Tibial artery (tissue), 4 donors: ENCODE measurements around the gene CCSER1.

Source experiments
- DNase-seq, 2 donors: peaks; one replicate each; pipeline ENCODE4 v3.0.0-alpha.2; 2019
- H3K27ac ChIP-seq, 2 donors: fragments of 200-600 bp; sonication (generic) in 1 of 2; 1 replicate in 1 of 2; 2 replicates in 1 of 2; pipeline ENCODE4 v1.5.1; 2018 to 2019; ENCODE audit warnings: mild to moderate bottlenecking in 1 of 2
- H3K27me3 ChIP-seq, 2 donors: fragments of 200-600 bp; sonication (generic) in 1 of 2; one replicate each; pipeline versions ENCODE4 v1.5.1 to v1.6.0; 2016 to 2019
- H3K36me3 ChIP-seq, 3 donors: fragments of 200-600 bp; sonication (generic) in 2 of 3; one replicate each; pipeline ENCODE4 v1.5.1; 2016 to 2019; ENCODE audit warnings: mild to moderate bottlenecking in 2 of 3
- H3K4me1 ChIP-seq, 4 donors: fragments of 200-600 bp; sonication (generic) in 2 of 4; 1 replicate in 3 of 4; 2 replicates in 1 of 4; pipeline ENCODE4 v1.5.1; 2016 to 2019
- H3K4me3 ChIP-seq, 2 donors: fragments of 200-600 bp; sonication (generic) in 1 of 2; 1 replicate in 1 of 2; 2 replicates in 1 of 2; pipeline ENCODE4 v1.5.1; 2018 to 2019; ENCODE audit warnings: mild to moderate bottlenecking in 2 of 2
- H3K9me3 ChIP-seq, 3 donors: fragments of 200-600 bp; sonication (generic) in 1 of 3; one replicate each; pipeline ENCODE4 v1.5.1; 2016 to 2019
- CTCF ChIP-seq, 2 experiments: fragments of 200-600 bp in 1 of 2; fragments of 450-650 bp in 1 of 2; IDR thresholded peaks; one replicate each; pipeline ENCODE4 v1.5.1; 2017 to 2019; ENCODE audit warnings: antibody characterized with exemption in 2 of 2, mild to moderate bottlenecking in 1 of 2, moderate library complexity in 1 of 2
- intact Hi-C: fragments of 100-400 bp; cut with DNase I; formaldehyde crosslinking; loops from one replicate; pipeline ENCODE4 v1.15.0; 2023; ENCODE audit warnings: low total_unique reads

The CCSER1 gene

DNA sequence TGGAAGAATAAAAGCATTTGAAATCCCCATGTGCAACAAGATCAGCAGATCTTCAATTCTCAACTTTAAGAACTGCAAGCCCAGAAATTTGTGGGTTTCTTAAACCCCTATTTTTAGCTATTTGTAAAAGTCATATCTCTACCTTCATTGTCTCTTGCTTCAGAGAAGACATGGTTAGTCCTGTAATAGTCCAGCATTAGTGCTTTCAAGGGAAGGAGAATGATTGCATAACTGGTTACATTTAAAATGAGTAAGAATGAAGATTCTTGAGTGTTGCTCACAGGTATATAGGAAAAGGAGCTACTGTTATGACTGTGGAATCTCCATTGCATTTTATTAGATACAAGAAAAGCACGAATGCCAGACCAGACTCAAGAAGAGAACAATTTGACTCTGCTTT is 84.0 kb downstream of the CCSER1 start:
- Histone ChIP-seq H3K27me3 (no peaks in the 10 kb centered on the region), H3K4me1 (no peaks in the 10 kb centered on the region), H3K4me3 (no peak overlapping the region), H3K36me3 (no peaks in the 10 kb centered on the region), H3K9me3 (no peaks in the 10 kb centered on the region), H3K27ac (no peak overlapping the region)
- DNase-seq: no peak
- no peak for TF ChIP-seq CTCF (IDR thresholded peaks at IDR 0.05)
- intact Hi-C loops: no loop called here

- H3K4me1 ChIP-seq: no peaks in the 10 kb centered on the region
- no peak for TF ChIP-seq CTCF (IDR thresholded peaks at IDR 0.05)
- intact Hi-C loops: no loop called here
Observed at GRCh38 chr4:90215286-90215685, 88.1 kb downstream of the CCSER1 start.

GRCh38 chr4:90219822-90220221 is 92.6 kb downstream of the CCSER1 start:
- H3K27me3 ChIP-seq: no peaks in the 10 kb centered on the region
- H3K27ac ChIP-seq: no peak overlapping the region
- no peaks in the 10 kb centered on the region for H3K9me3 ChIP-seq
- no peak overlapping the region for H3K4me3 ChIP-seq
- H3K36me3 ChIP-seq: no peaks in the 10 kb centered on the region
- no peak for TF ChIP-seq CTCF (IDR thresholded peaks at IDR 0.05)
- no peak for DNase-seq
- H3K4me1 ChIP-seq: no peaks in the 10 kb centered on the region
- intact Hi-C loops: no loop called here

More at GRCh38 chr4:90215286-90215685, 88.1 kb downstream of the CCSER1 start:
- Histone ChIP-seq H3K36me3 (no peaks in the 10 kb centered on the region), H3K4me3 (no peak overlapping the region), H3K27me3 (no peaks in the 10 kb centered on the region), H3K27ac (no peak overlapping the region), H3K9me3 (no peaks in the 10 kb centered on the region)
- DNase-seq: no peak

GRCh38 chr4:90220459-90220858 is 93.3 kb downstream of the CCSER1 start:
- Histone ChIP-seq H3K27ac (no peak overlapping the region), H3K36me3 (no peaks in the 10 kb centered on the region), H3K4me1 (no peaks in the 10 kb centered on the region), H3K27me3 (no peaks in the 10 kb centered on the region), H3K4me3 (no peak overlapping the region), H3K9me3 (no peaks in the 10 kb centered on the region)
- TF ChIP-seq CTCF (IDR thresholded peaks at IDR 0.05): no peak
- DNase-seq: no peak
- intact Hi-C loops: no loop called here

GRCh38 chr4:90226734-90227133 is 99.5 kb downstream of the CCSER1 start:
- Histone ChIP-seq H3K9me3 (no peaks in the 10 kb centered on the region), H3K4me1 (no peaks in the 10 kb centered on the region), H3K4me3 (no peak overlapping the region), H3K36me3 (no peaks in the 10 kb centered on the region), H3K27ac (no peak overlapping the region), H3K27me3 (no peaks in the 10 kb centered on the region)
- intact Hi-C loops: no loop called here
- no peak for DNase-seq
- no peak for TF ChIP-seq CTCF (IDR thresholded peaks at IDR 0.05)

DNA sequence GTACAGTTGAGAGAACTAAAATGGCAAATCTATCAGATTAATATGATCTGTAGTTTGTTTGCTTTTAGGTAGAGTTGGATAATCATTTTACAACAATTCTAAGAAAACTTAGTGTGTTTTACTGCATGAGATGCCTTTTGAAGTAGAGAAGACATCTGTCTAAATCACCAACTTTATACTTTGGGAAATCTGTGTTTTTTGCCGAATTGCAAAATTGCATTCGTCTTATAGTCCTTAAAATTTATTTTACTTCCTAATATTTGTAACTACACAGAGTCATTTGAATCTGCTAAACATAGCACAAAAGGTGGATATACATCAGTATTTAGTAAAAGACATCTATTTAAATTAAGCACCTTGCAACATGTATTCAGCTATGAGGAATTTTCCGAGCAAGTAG is 100.0 kb downstream of the CCSER1 start:
- H3K4me3 ChIP-seq: no peak overlapping the region
- no peak for DNase-seq
- no peak overlapping the region for H3K27ac ChIP-seq
- intact Hi-C loops: no loop called here
- no peaks in the 10 kb centered on the region for H3K27me3 ChIP-seq
- H3K4me1 ChIP-seq: no peaks in the 10 kb centered on the region
- no peaks in the 10 kb centered on the region for H3K9me3 ChIP-seq
- TF ChIP-seq CTCF (IDR thresholded peaks at IDR 0.05): no peak
- no peaks in the 10 kb centered on the region for H3K36me3 ChIP-seq
